ENCODE data around the gene ETV5.

DNA sequence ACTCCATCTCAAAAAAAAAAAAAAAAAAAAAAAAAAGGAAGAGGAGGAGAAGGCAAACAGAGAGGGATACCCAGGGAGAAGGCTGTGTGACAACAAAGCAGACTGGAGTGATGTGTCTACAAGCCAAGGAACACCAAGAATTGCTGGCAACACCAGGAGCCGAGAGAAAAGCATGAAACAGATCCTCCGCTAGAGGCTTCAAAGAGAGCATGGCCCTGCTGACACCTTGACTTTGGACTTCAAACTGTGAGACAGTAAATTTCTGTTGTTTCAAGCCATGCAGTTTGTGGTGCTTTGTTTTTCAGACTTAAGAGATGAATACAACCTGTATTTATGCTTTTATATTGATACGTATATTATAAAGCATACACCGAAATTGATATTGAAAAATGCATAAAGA is 96.8 kb downstream of the ETV5 start:
- TF ChIP-seq EP300 (IDR thresholded peaks at IDR 0.05) (no peak), POLR2A (IDR thresholded peaks at IDR 0.05) (no peak), POLR2AphosphoS5 (IDR thresholded peaks at IDR 0.05) (no peak)
- TF ChIP-seq, protein P1, sequence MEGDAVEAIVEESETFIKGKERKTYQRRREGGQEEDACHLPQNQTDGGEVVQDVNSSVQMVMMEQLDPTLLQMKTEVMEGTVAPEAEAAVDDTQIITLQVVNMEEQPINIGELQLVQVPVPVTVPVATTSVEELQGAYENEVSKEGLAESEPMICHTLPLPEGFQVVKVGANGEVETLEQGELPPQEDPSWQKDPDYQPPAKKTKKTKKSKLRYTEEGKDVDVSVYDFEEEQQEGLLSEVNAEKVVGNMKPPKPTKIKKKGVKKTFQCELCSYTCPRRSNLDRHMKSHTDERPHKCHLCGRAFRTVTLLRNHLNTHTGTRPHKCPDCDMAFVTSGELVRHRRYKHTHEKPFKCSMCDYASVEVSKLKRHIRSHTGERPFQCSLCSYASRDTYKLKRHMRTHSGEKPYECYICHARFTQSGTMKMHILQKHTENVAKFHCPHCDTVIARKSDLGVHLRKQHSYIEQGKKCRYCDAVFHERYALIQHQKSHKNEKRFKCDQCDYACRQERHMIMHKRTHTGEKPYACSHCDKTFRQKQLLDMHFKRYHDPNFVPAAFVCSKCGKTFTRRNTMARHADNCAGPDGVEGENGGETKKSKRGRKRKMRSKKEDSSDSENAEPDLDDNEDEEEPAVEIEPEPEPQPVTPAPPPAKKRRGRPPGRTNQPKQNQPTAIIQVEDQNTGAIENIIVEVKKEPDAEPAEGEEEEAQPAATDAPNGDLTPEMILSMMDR (IDR thresholded peaks at IDR 0.05) = no peak
